GM12878 (cell line): ENCODE data around the gene SIN3A. TPM values are rescaled to one million over a fixed set of nuclear protein-coding genes. Genes with fewer than 3 reads are reported as not detected.

ENCODE experiments used
- BMI1 ChIP-seq: fragments of 450-650 bp; IDR thresholded peaks from 2 replicates; pipeline ENCODE4 v1.6.1; 2016; ENCODE audit warnings: mild to moderate bottlenecking, moderate library complexity, borderline replicate concordance
- E4F1 ChIP-seq: fragments of 450-650 bp; IDR thresholded peaks from 2 replicates; pipeline ENCODE4 v1.6.1; 2018; ENCODE audit warnings: borderline replicate concordance, mild to moderate bottlenecking; ENCODE audit not compliant: partially characterized antibody
- EGR1 ChIP-seq, 2 experiments: IDR thresholded peaks; 1 replicate in 1 of 2; 2 replicates in 1 of 2; pipeline ENCODE4 v1.6.1; 2011 to 2012; ENCODE audit warnings: low read depth in 2 of 2, low read length in 2 of 2, borderline replicate concordance in 1 of 2, mild to moderate bottlenecking in 1 of 2, moderate library complexity in 1 of 2
- HDAC2 ChIP-seq: fragments of 200-600 bp; sonication (generic); IDR thresholded peaks from 2 replicates; pipeline ENCODE4 v1.6.1; 2017
- KDM1A ChIP-seq: fragments of 200-600 bp; sonication (generic); IDR thresholded peaks from 2 replicates; pipeline ENCODE4 v1.6.1; 2016; ENCODE audit warnings: borderline replicate concordance
- MTA2 ChIP-seq: fragments of 450-650 bp; IDR thresholded peaks from 2 replicates; pipeline ENCODE4 v1.6.1; 2016; ENCODE audit warnings: low read depth, mild to moderate bottlenecking, moderate library complexity
- NBN ChIP-seq: fragments of 450-650 bp; IDR thresholded peaks from 2 replicates; pipeline ENCODE4 v1.6.1; 2016
- NFYB ChIP-seq: IDR thresholded peaks from 2 replicates; pipeline ENCODE4 v1.6.1; 2011; ENCODE audit warnings: low read depth, mild to moderate bottlenecking, low read length, improper control_type of control experiment, moderate library complexity; ENCODE audit not compliant: insufficient read depth
- NKRF ChIP-seq: fragments of 450-650 bp; conservative IDR thresholded peaks from 2 replicates; pipeline ENCODE4 v1.6.1; 2017; ENCODE audit warnings: mild to moderate bottlenecking, moderate library complexity
- PAX8 ChIP-seq: fragments of 450-650 bp; IDR thresholded peaks from 2 replicates; pipeline ENCODE4 v1.6.1; 2017; ENCODE audit warnings: mild to moderate bottlenecking, moderate library complexity
- POLR2AphosphoS5 ChIP-seq: IDR thresholded peaks from 2 replicates; pipeline ENCODE4 v1.6.1; 2011; ENCODE audit warnings: mild to moderate bottlenecking, low read length, inconsistent platforms
- RB1 ChIP-seq: fragments of 450-650 bp; formaldehyde crosslinking; IDR thresholded peaks from 2 replicates; pipeline ENCODE4 v1.6.1; 2017; ENCODE audit warnings: mild to moderate bottlenecking, borderline replicate concordance
- SMAD5 ChIP-seq: IDR thresholded peaks from 2 replicates; pipeline ENCODE4 v1.6.1; 2016; ENCODE audit warnings: antibody characterized with exemption, low read depth
- SMC3 ChIP-seq: IDR thresholded peaks from 2 replicates; pipeline ENCODE4 v1.6.1; 2011; ENCODE audit warnings: low read length, improper control_type of control experiment, borderline replicate concordance
- STAT1 ChIP-seq: fragments of 450-650 bp; conservative IDR thresholded peaks from 2 replicates; pipeline ENCODE4 v1.6.1; 2014; ENCODE audit warnings: antibody characterized with exemption, mild to moderate bottlenecking
- USF2 ChIP-seq: IDR thresholded peaks from 2 replicates; pipeline ENCODE4 v1.6.1; 2011; ENCODE audit warnings: low read depth, low read length, improper control_type of control experiment, borderline replicate concordance
- WRNIP1 ChIP-seq: IDR thresholded peaks from 2 replicates; pipeline ENCODE4 v1.6.1; 2011; ENCODE audit warnings: low read depth, low read length, improper control_type of control experiment, borderline replicate concordance
- ZZZ3 ChIP-seq: IDR thresholded peaks from 2 replicates; pipeline ENCODE4 v1.6.1; 2011; ENCODE audit warnings: low read depth; ENCODE audit not compliant: control insufficient read depth, insufficient read length
- polyA plus RNA-seq, 11 experiments: library from polyadenylated mRNA; depleted of rRNA in 4 of 11; unstranded in 6 of 11; stranded (reverse) in 5 of 11; fragments of >200 nt; fragmentation: Nextera tagmentation in 4 of 11; fragmentation: Illumina TruSeq in 1 of 11; extraction: Ambion mirVana in 4 of 11; extraction: Trizol in 1 of 11; gene quantifications; 1 replicate in 1 of 11; 2 replicates in 10 of 11; pipeline versions ENCODE4 v1.2.1 to v1.2.3, GENCODE V29; 2011 to 2016; ENCODE audit warnings: inconsistent platforms in 2 of 11, missing spikeins in 2 of 11, low read depth in 1 of 11
- total RNA-seq, 4 experiments: library from RNA; depleted of rRNA in 3 of 4; stranded (reverse); fragments of >200 nt in 3 of 4; fragmentation: Illumina TruSeq in 1 of 4; extraction: Trizol in 1 of 4; gene quantifications; 2 replicates each; pipeline versions ENCODE4 v1.2.1 to v1.2.3, GENCODE V29; 2013 to 2021
- TF ChIP-seq, protein P1 (sequence below), 3 experiments: IDR thresholded peaks in 2 of 3; conservative IDR thresholded peaks in 1 of 3; 2 replicates each; pipeline ENCODE4 v1.5.1; 2011; ENCODE audit warnings: low read depth in 3 of 3, low read length in 3 of 3, mild to moderate bottlenecking in 3 of 3, control low read depth in 2 of 3, moderate library complexity in 2 of 3, inconsistent platforms in 1 of 3, mixed read lengths in 1 of 3; ENCODE audit not compliant: control insufficient read depth in 2 of 3, insufficient read depth in 1 of 3; ENCODE audit errors: extremely low read depth in 1 of 3

Gene SIN3A
- total and polyA plus RNA-seq, 10 of the 15 experiments (the other 5 are each of a cell fraction or from before 2014, with no cell fraction given) = 6.4 to 62.2 (median 29.2) TPM

DNA sequence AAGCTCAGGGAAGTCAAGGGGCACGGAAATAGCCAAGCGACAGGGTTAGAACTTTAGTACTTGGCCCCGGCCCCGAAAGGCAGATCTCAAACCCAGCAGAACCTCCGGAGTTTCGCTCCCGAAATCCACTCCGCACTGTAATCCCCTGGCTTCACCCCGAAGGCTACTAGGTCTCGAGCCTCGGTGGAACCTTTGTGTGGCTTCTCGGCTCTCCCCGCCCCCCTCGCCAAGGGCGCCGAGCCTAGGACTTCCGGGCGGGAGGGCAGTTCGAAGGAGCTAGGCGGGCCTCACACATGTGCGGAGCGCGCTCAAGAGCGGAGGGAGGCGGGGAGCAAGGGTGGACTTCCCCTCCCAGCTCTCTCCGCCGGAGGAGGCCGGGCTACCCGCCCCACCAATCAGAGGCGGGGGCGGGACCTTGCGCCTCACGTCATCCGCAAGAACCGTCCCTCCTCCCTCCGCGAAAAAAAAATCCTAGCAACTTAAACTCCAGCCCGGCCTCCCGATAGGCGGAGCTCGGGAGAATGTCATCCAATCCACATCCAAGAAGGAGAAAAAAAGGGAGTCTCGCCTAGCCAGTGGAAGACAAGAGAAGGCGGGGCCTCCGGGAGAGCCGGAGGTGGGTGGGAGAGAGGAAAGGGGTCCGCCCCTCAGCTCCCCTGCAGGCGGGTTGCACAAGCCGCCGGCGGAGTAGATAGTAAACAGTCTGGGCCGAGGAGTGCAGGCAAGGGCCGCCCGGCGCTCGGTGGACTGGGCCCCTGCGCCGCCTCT, 2.4 kb upstream of the SIN3A start (continued):
- TF ChIP-seq EGR1 (IDR thresholded peaks at IDR 0.05; ENCODE audit: borderline replicate concordance in 1 of 2, low read depth in 2 of 2, low read length in 2 of 2) (peak in 1 of 2 experiments; percentile 17; a peak in 1 of 3 replicates), RB1 (peak; percentile 27; the same call in 1 of the 2 replicates), WRNIP1 (no peak), NKRF (peak; percentile 74; the same call in 1 of the 2 replicates), USF2 (no peak), PAX8 (no peak), MTA2 (no peak), HDAC2 (no peak), BMI1 (no peak), ZZZ3 (no peak), SMAD5 (peak; percentile 53; the same call in 1 of the 2 replicates), NBN (no peak), STAT1 (no peak), POLR2AphosphoS5 (peak; percentile 90), E4F1 (peak; percentile 9), SMC3 (no peak), KDM1A (no peak), NFYB (peak; percentile 91)
- TF ChIP-seq, protein P1, sequence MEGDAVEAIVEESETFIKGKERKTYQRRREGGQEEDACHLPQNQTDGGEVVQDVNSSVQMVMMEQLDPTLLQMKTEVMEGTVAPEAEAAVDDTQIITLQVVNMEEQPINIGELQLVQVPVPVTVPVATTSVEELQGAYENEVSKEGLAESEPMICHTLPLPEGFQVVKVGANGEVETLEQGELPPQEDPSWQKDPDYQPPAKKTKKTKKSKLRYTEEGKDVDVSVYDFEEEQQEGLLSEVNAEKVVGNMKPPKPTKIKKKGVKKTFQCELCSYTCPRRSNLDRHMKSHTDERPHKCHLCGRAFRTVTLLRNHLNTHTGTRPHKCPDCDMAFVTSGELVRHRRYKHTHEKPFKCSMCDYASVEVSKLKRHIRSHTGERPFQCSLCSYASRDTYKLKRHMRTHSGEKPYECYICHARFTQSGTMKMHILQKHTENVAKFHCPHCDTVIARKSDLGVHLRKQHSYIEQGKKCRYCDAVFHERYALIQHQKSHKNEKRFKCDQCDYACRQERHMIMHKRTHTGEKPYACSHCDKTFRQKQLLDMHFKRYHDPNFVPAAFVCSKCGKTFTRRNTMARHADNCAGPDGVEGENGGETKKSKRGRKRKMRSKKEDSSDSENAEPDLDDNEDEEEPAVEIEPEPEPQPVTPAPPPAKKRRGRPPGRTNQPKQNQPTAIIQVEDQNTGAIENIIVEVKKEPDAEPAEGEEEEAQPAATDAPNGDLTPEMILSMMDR (IDR thresholded peaks at IDR 0.05 in 2 of 3, conservative IDR thresholded peaks at IDR 0.05 in 1 of 3; ENCODE audit: control insufficient read depth in 2 of 3, extremely low read depth in 1 of 3, insufficient read depth in 1 of 3, low read depth in 3 of 3, low read length in 3 of 3) = no peak
